ENCODE results near the gene KANSL1.
"Not testable (repeated sequence)": the region's sequence is repeated elsewhere in the genome, so short reads cannot be mapped to it uniquely, and the experiment has no call there.

DNA sequence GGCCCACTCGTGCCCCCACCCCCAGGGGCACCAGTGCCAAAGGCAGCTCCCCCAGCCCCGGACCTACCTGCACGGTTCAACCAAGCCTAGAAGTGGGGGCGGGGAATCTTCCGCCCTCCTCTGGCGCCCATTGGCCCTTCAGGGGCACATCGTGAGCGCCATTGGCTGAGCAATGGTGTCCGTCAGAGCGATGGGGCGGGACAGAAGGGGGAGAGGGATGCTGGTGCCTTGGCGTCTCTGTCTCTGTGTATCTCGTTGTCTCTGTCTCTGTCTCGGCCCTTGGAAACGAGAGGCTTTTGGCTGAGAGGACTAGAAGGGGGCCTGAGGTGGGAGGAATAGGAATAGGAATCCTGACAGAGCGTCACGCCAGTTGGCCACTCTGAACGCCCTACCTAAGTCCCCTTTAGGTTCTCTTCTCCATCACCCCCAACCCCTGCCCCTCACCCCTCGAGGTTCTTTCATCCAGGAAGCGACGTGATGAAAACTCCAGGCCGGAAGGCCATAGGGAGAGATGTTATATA lies 32.1 kb upstream of the KANSL1 start:
- TF ChIP-seq, protein P1, sequence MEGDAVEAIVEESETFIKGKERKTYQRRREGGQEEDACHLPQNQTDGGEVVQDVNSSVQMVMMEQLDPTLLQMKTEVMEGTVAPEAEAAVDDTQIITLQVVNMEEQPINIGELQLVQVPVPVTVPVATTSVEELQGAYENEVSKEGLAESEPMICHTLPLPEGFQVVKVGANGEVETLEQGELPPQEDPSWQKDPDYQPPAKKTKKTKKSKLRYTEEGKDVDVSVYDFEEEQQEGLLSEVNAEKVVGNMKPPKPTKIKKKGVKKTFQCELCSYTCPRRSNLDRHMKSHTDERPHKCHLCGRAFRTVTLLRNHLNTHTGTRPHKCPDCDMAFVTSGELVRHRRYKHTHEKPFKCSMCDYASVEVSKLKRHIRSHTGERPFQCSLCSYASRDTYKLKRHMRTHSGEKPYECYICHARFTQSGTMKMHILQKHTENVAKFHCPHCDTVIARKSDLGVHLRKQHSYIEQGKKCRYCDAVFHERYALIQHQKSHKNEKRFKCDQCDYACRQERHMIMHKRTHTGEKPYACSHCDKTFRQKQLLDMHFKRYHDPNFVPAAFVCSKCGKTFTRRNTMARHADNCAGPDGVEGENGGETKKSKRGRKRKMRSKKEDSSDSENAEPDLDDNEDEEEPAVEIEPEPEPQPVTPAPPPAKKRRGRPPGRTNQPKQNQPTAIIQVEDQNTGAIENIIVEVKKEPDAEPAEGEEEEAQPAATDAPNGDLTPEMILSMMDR (conservative IDR thresholded peaks at IDR 0.05; ENCODE audit: low read depth in 2 of 2), result not testable (repeated sequence)
- TF ChIP-seq, protein P2, sequence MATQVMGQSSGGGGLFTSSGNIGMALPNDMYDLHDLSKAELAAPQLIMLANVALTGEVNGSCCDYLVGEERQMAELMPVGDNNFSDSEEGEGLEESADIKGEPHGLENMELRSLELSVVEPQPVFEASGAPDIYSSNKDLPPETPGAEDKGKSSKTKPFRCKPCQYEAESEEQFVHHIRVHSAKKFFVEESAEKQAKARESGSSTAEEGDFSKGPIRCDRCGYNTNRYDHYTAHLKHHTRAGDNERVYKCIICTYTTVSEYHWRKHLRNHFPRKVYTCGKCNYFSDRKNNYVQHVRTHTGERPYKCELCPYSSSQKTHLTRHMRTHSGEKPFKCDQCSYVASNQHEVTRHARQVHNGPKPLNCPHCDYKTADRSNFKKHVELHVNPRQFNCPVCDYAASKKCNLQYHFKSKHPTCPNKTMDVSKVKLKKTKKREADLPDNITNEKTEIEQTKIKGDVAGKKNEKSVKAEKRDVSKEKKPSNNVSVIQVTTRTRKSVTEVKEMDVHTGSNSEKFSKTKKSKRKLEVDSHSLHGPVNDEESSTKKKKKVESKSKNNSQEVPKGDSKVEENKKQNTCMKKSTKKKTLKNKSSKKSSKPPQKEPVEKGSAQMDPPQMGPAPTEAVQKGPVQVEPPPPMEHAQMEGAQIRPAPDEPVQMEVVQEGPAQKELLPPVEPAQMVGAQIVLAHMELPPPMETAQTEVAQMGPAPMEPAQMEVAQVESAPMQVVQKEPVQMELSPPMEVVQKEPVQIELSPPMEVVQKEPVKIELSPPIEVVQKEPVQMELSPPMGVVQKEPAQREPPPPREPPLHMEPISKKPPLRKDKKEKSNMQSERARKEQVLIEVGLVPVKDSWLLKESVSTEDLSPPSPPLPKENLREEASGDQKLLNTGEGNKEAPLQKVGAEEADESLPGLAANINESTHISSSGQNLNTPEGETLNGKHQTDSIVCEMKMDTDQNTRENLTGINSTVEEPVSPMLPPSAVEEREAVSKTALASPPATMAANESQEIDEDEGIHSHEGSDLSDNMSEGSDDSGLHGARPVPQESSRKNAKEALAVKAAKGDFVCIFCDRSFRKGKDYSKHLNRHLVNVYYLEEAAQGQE (IDR thresholded peaks at IDR 0.05; ENCODE audit: unreplicated experiment), result not testable (repeated sequence)
